Germinal center (tissue), 1 donor: ENCODE data around the gene AMMECR1L.
A peak's percentile ranks its signal among the peaks of the same experiment; 100 is the strongest.
"Not testable (repeated sequence)": the region's sequence is repeated elsewhere in the genome, so short reads cannot be mapped to it uniquely, and the experiment has no call there.

Experiments used
- DNase-seq: peaks from one replicate; pipeline ENCODE4 v3.0.0; 2012; ENCODE audit warnings: mixed read lengths, low spot score

The AMMECR1L gene

DNA sequence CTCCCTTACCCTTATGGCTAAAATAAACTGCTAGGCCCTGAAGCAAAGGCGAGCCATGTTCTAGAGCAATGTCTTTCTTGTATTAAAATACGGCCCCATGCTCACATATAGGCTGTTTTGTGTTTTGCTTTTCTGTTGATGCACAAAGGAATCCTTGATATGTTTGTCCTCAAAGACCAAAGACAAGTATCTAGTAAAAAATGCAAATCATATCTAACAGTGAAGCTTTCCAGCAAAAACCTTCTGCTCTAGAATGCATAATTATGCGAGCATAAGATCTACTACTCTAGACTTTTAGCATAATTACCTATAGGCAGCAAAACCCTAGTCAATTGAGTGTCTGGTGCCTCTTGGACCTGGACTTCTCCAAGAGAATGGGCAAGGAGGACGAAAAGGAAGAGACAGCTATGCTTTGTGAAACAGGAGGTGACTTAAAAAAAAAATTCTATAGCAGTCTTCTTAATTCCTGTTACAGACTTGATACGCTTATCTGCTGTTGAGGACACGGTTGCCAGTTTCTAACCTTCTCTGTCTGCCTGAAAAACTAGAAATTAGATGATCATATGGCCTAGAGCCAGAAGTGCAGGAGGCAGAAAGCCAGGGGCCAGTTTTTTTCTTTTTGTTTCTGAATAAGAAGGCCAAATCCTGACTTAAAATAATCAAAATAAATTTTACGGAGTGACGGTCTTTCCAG, 1.5 kb upstream of the AMMECR1L start:
- no peak for DNase-seq

DNA sequence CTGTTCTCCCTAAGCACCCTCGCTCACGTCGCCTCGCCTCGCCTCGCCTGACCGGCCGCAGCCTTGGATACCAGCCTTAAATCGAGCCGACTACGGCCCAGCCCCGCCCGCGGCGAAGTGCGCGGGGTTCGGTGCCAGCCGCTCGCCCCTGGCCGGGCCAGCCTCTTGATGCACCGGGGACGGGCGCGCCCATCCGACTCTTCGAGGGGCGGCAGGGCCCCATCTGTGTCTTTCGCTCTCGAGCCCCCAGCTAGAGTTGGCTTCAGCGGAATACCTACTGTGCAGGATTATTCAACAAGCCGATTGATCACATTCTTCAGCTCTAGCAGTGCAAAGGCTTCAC, 808 bp upstream of the AMMECR1L start:
- not testable (repeated sequence) for DNase-seq

DNA sequence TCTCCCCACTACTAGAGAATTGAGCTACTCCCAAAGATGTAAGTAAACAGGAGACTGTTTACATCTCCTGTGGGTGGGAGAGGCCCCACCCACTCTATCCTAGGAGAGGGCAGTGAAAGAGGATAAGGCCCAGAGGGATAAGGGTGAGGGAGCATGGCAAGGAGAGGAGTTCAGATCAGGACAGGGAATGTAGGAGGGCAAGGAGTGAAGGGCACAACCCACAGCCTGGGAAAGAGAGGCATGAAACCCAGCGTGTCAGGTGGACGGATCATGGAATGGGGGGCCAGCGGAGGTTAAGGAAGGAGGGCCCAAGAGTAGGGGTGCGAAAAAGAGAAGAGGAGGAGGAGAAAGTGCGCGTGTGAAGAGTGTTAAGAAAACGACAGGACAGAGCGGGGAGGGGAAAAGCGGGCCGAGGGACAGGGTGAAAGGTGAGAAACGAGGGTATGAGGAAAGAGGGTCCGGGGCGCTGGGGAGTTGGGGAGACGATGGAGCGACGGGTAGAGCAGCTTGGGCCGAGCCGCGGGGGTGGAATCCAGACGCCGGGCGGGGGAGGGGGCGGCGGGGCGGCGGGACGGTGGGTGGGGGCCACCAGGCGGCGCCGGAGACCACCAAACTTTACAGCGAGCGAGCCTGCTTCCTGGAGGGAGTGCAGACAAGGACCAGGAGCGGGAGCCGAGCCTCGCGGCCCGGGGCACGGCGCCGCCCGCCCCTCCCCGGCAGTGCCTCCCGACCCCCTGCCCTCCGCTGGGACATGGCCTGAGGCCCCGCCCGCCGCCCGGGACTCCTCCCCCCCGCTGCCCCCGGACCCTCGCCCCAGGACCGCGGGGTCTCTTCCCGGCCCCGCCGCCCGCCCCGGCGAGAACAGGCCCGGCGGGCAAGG, 655 bp downstream of the AMMECR1L start:
- not testable (repeated sequence) for DNase-seq

DNA sequence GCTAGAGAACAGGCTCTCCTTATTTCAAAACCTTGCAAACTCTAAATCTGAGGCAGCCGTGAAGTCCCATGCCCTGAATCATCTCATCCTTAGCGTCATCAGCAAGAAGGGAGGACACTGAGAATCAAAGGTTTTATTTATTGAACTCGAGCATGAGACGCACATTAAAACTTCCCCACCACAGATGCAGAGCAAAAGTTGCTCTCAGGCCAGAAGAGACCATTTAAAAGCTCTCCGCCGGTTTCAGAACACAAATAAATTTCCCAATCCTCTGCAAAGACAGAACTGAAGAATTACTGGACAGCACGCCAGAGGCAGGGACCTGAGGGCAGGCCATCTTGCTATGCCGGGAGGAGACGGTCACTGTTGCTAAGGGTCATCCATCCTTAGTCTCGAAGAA, 1.3 kb downstream of the AMMECR1L start:
- no peak for DNase-seq

DNA sequence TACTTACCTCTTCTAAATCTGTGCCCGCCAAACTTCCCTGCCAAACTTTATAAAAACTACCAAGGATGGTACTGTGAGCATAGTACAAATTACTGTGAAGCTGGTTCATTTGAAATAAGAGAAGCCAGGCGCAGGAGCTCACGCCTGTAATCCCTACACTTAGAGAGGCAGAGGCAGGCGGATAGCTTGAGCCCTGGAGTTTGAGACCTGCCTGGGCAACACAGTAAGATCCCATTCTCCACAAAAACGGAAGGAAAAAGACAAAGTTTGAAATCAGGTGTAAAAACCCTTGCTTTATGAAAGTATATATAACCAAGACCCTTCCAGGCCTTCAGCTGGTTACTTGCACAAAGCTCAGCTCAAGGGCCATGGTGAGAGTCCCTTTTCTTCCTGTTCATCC, 5.9 kb downstream of the AMMECR1L start:
- no peak for DNase-seq

DNA sequence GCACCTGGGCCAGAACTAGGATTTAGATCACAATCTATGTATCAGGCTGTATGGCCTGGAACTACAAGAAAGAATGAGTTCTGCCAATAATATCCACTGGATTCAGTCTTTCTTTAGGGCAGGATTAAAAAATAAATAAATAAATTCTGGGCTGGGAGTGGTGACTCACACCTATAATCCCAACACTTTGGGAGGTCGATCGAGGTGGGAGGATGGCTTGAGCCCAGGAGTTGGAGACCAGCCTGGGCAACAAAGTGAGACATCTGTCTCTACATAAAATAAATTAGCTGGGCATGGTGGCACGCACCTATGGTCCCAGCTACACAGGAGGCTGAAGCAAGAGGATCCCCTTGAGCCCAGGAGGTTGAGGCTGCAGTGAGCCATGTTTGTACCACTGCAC, 8.1 kb downstream of the AMMECR1L start:
- no peak for DNase-seq

DNA sequence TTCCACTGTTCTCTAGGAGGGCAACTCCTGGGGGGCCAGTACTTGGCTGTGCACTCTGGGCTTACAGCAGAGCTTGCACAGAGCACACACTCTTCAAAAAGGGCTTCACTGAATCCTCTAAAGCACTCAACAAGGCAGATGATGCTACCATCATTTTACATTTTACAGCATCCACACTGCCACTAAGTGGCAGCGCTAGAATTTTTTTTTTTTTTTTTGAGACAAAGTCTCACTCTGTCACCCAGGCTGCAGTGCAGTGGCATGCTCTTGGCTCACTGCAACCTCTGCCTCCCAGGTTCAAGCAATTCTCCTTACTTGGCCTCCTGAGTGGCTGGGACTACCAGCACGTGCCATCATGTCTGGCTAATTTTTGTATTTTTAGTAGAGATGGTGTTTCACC, 8.6 kb downstream of the AMMECR1L start:
- no peak for DNase-seq

DNA sequence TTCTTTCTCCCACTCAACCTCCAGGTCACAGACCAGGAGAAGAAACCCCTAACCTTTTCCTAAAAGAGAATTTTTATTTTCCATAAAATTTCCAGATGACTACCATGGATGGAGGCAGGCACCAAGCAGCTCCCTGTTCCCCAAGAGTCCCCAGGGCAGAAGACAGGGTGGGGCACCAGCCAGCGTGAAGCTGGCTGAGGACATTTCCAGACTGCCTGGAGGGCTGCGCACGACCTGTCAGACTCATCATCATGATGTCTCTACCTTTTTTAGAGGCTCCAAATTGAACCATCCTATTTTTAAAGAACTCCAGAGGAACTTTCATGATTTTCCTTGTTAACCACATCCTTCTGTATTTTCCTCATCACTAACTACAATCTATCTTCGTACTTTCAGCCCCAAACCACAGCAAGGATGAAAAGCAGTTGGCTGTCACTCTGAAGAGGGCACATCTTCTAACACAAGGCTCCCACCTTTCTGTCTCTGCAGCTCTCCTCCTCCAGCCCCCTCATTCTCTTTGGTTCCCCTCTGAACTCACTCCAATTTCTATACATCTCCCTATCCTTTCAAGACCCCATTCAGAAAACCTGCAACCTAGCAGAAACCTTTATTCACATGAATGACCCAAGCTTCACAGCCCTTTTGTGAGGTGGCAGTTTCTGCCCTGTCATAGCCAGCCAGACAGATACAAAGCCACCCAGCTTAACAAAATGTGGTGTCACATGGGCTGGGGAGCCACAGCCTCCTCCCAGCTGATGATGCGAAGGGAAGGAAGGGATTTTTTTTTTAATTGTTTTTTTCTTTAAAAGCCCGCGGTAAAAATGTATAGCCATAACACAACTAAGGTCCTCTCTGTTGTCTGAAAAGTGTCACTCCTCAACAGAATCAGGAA, 11.1 kb downstream of the AMMECR1L start:
- DNase-seq, result no peak

DNA sequence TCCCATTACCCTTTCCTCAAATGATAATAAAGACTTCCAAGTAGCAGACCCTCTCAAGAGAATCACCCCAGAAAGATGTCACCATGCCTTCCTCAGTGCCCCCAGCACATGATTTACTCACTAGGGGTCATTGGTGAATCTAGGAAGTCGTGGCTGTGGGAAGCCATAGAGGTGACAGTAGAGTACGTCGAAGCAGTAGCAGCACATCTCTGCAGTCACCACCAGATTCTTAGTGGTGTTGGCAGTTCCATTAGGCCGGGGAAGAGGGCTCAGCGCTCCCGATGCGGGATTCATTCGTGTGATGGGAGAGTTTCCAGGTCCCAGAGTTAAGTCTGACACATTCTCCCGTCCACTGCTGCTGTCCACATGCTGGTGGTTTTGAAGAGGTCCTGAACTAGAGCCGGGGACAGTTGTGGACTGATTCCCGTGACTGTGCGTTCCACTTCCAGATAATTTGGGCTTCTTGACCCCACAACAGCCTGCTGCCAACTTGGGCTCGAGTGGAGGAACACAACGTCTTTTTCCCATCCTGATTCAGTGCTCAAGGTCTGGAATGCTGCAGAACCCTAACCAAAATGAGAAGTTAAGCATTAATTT, 12.0 kb downstream of the AMMECR1L start:
- DNase-seq, result no peak

DNA sequence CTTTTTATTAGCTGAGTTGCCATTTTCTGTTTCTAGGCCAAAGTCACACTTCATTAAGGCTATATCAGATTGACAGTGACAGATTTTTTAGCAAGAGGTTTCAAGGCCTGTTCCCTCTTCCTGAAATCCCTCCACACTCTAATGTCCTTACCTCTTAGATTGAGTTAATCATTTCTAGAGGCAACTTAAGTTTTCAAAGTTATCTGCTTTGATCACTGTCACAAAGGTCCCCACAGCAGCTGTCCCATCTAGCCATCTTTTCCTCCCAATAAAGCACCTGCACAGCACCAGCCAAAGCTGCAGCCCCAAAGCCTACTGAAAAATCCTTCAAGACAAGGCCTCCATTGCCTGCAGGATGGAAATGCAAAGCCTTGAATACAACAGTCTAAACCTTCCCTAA, 13.4 kb downstream of the AMMECR1L start:
- no peak for DNase-seq

DNA sequence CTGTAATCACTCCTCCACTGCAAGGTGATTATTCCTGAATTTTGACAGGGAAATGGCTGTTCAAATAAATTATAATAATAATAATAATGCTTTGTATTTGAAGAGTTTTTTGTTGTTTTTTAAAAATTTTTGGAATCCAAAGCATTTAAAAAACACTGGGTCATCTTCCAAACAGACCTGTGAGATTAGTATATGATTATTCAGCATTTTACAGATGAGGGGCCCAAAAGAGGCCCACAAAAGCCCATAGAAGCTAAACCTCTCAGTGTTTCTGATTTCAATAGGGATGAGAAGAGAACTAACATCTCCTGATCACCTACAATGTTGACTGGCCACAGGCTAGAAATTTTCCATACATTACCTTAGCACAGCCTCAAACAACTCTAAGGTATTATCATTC, 19.8 kb downstream of the AMMECR1L start:
- no peak for DNase-seq

DNA sequence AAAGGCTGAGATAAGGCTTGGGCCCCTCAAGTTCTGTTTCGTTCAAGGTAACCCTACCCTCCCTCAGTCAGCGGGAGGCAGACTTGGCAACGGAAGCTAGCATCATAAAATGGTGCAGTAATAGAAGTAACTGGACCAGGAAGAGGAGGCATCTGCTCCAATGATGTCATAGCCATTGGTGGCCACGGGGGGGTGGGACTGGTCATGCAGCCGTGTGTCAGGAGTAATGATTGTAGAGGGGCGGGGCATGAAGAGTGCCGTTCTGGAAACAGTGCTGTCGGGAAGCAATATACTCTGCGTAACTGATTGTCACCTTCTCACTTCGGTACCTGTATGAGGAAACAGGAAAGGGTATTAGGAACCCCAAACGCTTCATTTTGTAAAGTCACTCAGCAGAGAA, 20.9 kb downstream of the AMMECR1L start:
- no peak for DNase-seq

DNA sequence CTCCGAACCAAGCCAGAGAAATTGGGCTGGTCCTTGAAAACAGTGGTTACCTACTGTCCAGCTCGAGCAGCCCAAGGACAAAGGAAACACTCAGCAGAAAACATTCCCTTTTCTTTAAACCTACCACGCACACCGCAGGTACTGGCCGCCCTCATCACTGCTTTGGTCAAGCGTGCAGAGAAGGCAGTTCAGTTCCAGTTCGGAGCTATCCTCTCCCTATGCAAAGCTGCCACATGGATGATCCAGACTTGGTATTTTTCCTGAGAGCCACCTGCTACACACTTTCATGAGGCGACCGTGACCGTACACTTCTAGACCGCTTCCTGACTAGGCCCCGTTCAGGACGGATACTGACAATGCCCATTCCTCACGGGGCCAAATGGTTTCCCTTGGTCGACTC, 23.5 kb downstream of the AMMECR1L start:
- DNase-seq, result no peak

DNA sequence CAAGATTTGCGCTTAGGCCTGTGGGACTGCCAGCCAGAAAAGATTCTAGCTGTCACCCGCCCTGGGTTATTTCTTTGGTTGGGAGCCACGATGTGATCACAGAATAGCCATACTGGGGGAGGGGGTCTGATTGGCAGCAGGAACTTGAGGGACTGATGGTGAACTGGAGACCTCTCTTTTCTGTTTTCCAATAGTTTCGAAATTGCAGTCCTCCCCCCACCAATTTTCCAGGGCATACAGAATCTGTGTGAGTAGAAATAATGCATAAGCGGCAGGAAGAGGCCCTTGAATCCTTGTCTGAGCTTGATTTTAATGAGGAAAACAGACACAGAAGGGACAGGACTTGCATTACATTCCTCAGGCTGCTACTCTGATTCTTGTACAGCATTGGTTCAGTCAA, 25.6 kb downstream of the AMMECR1L start:
- DNase-seq, result no peak

DNA sequence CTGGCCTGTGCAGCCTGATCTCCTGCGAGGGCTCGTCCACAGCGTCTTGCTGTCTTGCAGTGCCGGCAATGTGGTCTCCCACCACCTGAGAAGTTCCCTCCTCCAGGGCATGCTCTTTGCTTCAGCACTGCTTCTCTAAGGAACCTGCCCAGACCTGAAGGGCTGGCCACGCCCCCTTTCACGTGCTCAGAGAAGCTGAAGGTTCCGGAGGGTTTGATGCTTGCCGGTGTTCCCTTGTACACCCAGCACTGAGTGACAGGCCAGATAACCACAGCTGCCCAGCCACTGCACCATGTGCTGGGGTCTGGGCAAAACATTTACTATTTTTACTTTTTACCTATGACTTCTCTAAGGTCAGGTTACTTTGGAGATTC, 26.1 kb downstream of the AMMECR1L start:
- peak; percentile 88 for DNase-seq

DNA sequence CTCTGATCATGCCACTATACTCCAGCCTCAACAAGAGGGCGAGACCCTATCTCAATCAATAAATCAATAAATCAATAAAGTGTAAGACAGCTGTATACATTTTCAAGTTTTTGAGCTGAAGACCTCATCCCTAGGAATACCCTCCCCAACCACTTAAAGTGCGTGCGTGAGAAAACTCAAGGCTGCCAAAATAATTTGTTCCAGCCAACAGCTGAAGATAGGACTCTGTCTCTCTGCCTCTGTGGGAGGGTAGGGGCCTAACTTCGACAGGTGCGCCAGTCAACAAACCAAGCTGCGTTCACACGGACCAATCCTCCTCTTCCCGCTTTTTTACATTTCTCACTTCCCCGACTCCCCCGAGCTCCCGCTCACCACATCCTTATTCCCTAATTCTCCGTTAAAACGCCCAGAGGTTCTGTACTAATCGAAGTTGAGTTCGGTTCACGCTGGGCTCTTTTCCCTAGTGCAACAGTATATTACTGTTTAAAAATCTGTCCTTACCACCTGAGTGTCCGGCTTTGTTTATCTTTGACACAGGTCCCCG, 28.4 kb downstream of the AMMECR1L start:
- peak; percentile 27 for DNase-seq

DNA sequence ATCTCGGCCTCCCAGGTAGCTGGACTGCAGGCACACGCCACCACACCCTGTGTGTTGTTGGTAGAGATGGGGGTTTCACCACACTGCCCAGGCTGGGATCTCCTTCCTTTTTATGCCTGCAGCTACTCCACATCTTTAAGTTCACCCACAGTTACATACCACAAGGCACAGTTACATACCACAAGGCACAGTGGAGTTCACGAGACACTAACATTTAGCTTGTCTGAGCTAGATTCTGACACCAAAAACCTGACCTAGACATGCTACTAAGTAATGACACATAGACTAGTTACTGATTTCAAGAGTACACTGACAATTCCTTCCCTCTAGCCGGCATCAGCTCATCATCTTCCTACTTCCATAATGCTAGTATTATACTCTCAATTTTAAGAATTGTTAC, 32.1 kb downstream of the AMMECR1L start:
- no peak for DNase-seq

DNA sequence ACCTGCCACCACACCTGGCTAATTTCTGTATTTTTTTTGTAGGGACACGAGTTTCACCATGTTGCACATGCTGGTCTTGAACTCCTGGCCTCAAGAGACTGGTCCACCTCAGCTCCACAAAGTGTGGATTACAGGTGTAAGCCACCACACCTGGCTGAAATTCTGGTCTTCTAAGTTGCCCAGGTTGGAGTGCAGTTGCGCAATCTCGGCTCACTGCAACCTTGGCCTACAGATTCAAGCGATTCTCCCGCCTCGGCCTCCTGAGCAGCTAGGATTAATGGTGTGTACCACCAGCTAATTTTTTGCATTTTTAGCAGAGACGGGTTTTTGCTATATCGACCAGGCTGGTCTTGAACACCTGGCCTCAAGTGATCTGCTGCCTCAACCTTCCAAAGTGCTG, 33.4 kb downstream of the AMMECR1L start:
- DNase-seq, result no peak

DNA sequence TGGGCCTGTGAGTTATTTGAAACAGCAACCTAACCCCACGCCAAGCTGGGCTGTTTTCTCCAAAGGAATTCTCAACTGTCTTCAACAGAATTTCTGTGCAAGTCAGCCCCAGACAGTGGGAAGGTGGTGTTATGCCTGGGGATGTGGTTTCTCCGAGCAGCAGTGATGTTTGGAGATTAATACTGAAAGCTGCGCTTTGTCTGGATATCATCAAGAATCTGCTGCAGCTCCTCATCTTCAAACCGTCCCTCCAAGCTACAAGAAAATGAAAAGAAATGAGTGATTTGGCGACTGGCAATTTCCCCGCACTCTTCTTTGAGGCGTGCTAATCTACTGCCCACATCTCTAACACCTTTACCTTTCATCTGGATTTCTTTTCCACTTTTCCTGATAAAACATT, 37.8 kb downstream of the AMMECR1L start:
- no peak for DNase-seq

DNA sequence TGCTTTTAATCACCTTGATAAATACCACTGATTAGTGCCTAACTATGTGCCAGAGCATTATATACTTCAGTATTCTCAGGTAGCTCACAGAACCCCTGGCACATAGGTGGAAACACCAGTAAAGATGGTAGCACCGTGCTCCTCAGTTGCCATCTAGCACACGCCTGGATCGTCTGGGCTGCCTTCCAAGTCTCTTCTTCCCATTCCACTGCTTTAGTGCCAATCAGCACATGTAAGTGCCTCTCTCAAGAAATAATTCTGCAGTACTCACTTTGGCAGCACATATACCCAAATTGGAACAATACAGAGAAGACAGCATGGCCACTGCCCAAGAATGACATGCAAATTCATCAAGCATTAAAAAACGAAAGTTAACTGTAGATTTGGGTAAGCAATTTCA, 40.8 kb downstream of the AMMECR1L start:
- DNase-seq, result no peak

DNA sequence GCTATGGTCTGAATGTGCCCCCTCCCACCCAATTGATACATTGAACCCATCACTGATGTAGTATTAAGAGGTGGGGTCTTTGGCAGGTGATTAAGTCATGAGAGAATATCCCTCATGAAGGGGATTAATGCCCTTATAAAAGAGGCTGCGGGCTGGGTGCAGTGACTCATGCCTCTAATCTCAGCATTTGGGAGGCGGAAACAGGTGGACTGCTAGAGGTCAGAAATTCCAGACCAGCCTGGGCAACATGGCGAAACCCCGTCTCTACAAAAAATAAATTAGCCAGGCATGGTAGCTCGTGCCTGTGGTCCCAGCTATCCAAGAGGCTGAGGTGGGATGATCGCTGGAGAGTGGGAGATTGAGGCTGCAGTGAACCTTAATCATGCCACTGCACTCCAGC, 42.1 kb downstream of the AMMECR1L start:
- no peak for DNase-seq
